KG1 (cell line): ENCODE measurements around the gene CCL20.
A peak's percentile ranks its signal among the peaks of the same experiment; 100 is the strongest.
"Not testable (repeated sequence)": the region's sequence is repeated elsewhere in the genome, so short reads cannot be mapped to it uniquely, and the experiment has no call there.

Experiments used
- DNase-seq: peaks from one replicate; lab custom pipeline; 2025; lab: John Stamatoyannopoulos, UW

Gene CCL20

DNA sequence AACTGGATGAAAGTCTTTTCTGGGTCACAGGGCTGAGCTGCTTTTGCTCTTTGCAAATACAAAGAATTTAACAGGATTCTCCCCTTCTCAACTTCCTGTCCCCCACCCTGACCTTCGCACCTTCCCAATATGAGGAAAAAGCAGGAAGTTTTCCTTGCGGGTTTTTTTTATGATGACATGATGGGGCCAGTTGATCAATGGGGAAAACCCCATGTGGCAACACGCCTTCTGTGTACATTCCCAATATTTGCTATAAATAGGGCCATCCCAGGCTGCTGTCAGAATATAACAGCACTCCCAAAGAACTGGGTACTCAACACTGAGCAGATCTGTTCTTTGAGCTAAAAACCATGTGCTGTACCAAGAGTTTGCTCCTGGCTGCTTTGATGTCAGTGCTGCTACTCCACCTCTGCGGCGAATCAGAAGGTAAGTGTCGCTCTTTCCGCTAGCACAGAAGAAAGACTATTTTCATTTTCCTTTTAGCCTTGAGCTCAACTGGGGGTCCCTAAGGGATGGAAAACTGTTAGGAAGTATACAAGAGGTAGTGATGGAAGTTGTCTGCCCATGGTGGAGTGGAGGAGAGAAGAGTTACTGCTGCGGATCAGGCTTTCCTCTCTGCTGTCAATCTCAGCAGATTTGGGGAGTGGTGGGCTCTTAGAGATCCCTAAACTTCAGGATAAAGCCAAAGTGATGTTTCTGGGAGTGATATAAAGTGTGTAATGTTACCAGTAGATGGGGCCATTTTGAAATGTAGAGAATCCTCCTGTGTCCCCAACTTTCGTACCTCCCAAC is at the start of gene CCL20:
Gene CCL20, plus strand, starts transcription at position 281 of the 792 bp plus-strand sequence. Its CDS starts 70 bp downstream, at position 351.
- DNase-seq, result no peak

DNA sequence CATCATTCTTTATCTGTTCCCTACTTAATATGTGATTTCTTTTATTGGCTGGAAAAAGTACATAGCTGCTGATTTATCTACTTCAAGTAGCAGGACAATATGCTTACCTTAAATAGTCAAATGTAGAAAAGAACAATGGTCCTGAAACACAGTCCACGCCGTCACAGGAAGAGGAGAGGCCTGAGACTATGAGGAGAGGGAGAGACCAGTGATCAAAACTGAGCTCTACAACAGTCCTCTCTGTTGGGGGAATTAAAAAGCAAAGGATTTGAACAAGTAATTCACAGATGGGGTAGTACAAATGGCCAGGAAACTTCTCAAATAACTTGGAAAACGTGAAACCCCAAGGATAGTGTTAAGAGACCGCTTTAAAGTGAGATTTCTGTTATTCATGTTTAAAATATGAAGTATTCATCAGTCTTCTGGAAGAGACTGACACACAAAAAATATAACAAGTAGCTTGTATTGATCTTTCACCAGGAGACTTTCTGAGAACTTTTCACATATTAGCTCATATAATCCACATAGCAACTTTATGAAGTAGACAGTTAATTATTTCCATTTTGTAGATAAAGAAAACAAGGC is 47.8 kb upstream of the CCL20 start:
- DNase-seq, result no peak

DNA sequence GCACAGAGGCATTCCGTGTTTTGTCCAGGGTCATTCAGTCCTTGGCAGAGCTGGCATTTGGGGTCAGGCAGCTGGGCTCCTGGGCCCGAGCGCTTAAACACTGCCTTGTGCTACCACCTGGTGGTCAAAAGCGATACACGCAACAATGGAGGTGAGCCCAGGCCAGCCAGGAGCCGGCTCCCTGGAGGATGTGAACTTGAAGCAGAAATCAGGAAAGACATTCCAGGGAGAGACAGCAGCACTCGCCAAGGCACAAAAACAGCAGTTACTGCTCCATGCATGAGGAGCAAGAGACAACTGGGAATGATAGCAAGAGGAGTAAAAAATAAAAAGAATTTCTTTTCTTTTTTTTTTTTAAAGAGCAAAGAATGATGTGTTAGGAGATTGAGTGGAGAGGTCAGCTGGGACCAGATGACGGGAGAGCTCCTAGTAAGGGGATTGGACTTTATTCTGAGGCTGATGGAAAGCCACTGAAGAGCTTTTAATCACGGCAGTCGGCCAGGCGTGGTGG is 47.2 kb upstream of the CCL20 start:
- DNase-seq, result peak; percentile 12

DNA sequence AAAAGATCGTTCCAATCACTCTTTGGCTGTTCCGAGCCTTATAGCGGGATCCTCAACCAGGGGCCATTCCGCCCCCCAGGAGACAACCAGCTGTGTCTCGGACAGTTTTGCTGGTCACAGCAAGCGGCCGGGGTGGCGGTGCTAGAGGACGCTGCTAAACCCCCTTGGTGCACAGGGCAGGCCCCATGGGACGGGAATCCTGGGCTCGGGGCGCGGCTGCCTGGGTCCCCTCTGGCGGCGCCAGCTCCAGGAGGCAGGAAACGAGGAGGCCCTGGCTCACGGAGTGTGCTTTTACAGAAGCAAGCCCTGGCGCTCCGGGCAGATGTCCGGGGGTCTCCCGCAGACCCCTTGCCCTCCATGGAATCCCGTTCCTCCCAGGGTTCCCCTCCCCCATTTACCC is 45.8 kb upstream of the CCL20 start:
- DNase-seq, result no peak

- no peak for DNase-seq
These were observed 41.4 kb upstream of the CCL20 start for GRCh38 chr2:227772197-227772661.

GRCh38 chr2:227772932-227773331 is 40.7 kb upstream of the CCL20 start:
- no peak for DNase-seq

DNA sequence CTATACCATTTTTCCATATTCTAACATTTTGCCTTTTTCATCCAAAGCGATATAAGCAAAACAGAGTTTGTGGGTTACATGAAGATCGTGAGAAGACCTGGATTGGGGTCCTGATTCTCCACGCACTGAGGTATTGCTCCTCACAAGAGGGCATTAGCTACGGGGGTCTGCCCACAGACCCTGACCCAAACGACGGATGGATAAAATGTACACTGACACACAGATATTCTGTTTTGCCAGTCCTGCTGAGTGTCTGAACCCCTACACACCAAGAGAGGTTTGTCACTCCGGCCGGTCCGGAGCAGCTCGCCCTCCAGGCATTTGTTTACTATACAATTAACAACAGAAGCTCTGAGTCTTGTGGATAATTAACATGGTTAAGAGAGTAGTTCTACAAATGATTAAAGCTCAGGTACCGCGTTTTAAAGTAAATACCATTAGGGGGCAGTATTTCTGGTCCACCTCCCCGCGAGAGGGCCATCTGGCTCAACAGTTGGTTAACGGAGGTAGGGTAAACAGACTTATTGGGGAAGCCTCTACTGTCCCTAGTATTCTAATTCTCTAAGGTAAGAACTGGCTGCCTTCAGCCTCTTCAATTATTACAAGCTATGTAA is 39.5 kb upstream of the CCL20 start:
- no peak for DNase-seq

DNA sequence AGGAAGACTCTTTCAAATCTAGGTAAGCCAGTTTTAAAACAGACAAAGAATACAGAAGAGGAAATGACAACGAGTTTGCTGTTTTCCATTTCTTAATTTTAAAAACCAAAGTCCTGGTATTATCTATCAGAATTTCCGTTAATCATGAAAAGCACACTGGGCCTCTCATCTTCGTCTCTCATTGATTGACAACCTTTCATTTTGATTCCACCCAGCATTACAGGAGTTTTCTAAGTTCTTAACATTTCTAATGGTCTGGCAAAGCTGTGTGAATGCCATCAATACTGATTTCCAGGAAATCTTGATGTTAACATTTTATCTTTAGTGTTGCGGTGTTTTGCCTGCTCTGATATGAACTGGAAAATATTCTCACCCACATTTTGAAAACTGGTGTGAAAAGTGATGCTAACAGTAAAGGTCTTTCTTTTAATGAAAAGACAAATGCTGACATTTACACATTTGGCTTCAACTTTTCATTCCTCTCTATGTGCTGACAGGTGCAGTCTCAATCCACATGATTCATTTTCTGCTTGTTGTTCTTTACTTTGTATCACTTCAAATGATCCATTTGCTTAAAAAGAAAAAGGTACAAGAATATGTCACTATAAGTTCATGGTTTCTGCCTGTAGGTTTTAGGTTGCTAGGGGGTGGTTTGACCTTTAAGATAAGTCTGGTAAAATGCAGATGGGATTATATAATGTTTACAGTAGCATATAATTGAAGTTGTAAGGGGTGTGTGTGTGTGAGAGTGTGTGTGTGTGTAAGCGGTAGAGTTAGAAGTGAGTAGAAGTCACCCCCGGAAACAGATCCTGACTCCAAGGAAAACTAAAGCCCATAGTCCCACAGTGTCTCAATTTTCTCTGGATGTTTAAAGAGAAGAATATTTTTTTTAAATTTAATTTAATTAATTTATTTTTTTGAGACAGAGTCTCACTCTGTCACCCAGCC is 38.5 kb upstream of the CCL20 start:
- DNase-seq, result no peak

DNA sequence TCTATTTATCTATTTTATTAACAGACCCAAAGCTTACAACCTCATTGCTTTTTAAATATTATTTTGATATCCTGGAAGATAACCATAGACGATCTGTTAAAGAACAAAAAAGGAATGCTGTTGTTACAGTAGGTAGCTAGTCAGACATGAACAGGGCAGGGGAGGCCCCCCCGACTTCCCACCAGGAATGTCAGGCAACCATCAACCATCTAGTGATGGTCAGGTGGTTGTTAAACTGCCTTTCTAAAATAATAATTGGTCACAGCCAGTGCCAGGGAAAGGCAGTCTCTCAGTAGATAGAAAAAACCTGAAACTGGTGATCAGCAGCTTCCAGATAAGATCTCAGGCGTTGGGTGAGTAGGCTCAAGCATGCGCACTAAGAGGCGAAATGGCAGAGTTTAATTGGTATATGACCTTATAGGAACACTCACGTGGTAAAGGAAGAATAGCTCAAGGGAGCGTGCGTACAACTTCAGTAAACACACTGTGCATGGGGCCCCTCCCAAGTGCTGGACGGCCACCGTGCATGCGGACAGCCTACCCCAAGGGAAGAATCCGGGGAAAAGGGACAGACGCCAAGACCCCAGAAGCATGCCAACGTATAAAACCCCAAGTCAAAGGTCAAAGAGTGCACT is 32.5 kb upstream of the CCL20 start:
- no peak for DNase-seq

GRCh38 chr2:227781841-227782240 is 31.8 kb upstream of the CCL20 start:
- no peak for DNase-seq

DNA sequence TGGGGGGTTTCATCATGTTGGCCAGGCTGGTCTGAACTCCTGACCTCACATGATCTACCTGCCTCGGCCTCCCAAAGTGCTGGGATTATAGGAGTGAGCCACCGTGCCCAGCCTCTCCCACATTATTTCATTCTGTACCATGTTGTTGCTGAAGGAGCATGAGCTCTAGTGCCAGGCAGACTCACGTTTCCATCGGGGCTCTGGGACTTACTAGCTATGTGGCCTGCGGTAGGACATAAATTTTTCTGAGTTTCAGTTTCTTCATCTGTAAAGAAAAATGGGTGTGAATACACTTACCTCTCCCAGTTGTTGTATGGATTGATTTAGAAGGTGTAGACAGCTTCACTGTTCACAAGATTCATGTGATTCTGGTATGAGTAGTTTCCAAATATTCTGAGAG is 30.8 kb upstream of the CCL20 start:
- DNase-seq, result no peak

DNA sequence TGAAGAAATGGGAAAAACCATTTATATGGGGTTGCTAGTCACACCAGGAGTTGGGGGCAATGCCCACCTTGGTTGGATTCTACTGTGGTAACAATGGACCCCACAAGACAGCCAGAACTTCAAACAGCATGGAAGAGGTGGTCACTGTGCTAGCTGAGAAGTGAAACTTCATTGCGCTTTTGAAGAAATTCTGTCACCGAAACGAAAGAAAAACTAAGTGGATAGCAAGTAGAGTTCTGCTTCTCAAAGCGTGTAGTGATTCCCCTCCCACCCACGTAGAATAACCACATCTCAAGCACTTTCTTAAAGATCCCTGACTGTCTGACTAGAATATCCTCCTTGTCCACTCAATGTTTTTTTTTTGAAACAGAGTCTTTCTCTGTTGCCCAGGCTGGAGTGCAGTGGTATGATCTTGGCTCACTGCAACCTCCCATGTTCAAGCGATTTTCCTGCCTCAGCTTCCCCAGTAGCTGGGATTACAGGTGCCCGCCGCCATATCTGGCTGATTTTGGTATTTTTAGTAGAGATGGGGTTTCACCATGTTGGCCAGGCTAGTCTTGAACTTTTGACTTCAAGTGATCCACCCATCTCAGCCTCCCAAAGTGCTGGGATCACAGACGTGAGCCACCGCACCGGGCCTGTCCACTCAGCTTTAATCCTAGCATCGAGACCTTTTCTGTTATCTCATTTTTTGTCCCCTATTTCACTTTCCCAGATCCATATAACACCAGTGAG is 30.1 kb upstream of the CCL20 start:
- DNase-seq, result no peak

- DNase-seq, result no peak
These were observed 28.3 kb upstream of the CCL20 start for GRCh38 chr2:227785293-227785692.

DNA sequence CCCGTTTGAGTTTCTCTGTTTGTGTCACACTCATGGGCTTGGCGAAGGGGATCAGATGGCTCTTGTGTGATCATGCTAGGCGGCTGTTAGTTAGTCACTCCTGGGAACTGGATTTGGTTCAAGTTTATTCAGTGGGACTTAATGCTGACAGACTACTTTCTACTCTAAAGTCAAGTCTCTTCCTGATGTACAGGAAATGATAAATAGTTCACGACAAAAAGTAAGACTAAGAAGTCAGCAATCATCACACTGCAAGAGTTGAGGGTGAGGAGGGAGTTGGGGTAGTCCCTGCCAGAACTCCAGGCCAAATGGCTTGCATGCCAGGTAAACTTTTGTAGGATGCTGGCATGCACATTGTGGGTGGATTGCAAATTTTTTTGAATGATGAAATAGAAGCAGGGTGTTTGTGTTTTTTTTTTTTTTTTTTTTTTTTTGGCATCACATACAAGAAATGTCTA is 25.1 kb upstream of the CCL20 start:
- no peak for DNase-seq

DNA sequence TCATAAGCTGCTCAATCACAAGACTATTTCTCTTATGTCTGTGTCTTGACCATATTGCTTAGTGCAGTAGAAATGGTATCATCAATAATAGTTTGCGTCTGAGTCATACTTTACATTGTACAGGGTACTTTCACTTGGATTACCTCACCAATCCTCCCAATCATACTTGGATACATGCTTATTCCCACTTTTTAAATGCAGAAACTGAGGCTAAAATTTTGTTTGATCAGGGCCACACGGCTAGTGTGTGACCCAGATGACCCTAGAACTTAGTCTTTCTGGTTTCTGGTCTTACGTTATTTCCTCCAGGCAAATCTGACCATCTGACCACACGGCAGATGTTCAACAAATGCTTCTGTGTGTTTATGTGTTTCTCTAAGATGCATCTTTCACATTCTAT is 23.8 kb upstream of the CCL20 start:
- DNase-seq, result no peak

- no peak for DNase-seq
These were observed 20.4 kb upstream of the CCL20 start for GRCh38 chr2:227793148-227793712.

- no peak for DNase-seq
These were observed 17.5 kb upstream of the CCL20 start for GRCh38 chr2:227796045-227796711.

DNA sequence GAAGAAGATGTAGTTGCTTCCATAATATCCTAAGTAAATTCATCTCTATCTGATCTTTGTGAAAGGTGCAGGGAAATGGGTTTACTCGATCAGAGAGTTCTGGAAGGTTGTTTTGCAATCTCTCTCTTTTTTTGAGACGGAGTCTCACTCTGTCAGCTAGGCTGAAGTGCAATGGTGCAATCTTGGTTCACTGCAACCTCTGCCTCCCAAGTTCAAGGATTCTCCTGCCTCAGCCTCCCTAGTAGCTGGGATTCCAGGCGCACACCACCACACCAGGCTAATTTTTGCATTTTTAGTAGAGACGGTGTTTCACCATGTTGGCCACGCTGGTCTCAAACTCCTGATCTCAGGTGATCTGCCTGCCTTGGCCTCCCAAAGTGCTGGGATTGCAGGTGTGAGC is 16.9 kb upstream of the CCL20 start:
- not testable (repeated sequence) for DNase-seq

DNA sequence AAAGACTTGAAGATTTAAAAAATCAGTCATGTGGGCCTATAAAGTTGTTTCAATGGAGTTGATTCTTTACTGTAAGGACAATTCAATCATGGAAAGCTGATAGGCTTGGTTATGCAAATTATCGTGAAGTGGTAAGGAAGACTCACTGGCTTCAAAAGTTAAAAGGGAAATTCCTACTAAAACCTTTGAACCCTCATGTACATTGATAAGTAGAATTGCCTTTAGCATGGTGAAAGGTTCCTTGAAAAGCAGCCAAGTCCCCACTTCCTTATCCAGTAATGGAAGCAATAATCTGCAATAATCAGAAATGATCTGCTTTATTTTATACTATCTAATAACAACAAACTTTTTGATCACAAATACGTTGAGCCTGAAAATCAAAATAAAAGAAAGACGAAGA is 14.4 kb upstream of the CCL20 start:
- DNase-seq, result no peak

DNA sequence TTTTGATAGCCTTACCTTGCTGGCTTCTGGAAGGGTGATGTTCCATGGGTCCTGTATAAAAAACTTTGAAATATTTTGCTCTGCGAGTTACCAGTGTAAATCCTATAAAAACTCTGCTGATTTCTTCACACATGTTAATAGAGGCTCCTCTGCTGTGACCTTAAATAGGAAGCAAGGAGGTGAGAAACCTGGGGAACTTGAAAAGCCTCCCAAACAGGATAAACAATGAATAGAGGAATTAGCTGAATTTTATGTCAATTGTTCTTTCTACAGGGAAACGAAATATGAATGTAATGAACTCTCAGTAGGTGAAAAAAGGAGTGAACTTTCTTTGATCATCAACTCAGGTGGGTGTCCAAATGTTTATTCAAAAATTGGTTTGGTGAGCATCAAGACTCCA is 10.8 kb upstream of the CCL20 start:
- DNase-seq, result no peak
